C4-2B (cell line): ENCODE data around the gene GFY.
A peak's percentile ranks its signal among the peaks of the same experiment; 100 is the strongest.

ENCODE experiments used
- H3K27ac ChIP-seq: fragments of 450-650 bp; 2 replicates; pipeline ENCODE4 v1.5.1; 2017
- ZFX ChIP-seq: fragments of 450-650 bp; IDR thresholded peaks from 2 replicates; pipeline ENCODE4 v1.6.1; 2017
- TF ChIP-seq, protein P1 (sequence below): fragments of 450-650 bp; conservative IDR thresholded peaks from 2 replicates; pipeline ENCODE4 v1.5.1; 2017; ENCODE audit warnings: mild to moderate bottlenecking

Gene GFY

DNA sequence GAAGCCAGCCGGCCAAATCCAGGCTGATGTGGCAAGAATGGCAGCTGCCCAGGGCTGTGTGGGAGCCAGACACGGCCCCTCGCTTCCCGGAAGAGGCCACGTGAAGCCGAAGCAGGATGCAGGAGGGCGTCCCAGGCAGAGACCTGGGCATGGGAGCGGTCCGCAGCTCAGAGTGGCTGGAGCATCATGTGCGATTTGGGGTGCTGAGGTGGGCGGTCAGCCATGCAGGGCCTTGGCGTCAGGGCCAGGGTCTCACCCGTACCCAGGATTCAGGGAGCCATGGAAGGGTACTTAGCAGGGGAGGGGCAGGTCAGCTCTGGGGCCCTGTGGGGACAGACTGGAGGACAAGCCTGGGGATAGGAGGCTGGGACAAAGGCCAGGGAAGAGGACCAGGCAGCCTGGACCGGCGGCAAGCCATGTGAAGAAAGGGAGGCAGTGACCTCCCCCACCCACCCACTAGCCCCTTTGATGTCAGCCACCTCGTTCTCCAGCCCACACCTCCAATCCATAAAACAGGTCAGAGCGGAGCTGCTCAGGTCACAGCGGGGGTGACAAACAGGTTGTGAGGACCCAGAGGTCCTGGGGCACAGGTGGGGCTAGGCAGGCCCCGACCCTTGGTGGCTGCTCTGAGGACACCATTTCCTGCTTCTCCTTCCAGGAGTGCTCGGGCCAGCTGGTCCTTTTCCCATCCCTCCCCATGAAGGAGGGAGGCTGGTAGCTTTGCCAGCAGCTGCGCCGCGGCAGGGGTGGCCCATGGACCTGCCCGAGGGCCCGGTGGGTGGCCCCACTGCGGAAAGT is 34.9 kb upstream of the GFY start:
- H3K27ac ChIP-seq, result no peak overlapping the region
- TF ChIP-seq, protein P1, sequence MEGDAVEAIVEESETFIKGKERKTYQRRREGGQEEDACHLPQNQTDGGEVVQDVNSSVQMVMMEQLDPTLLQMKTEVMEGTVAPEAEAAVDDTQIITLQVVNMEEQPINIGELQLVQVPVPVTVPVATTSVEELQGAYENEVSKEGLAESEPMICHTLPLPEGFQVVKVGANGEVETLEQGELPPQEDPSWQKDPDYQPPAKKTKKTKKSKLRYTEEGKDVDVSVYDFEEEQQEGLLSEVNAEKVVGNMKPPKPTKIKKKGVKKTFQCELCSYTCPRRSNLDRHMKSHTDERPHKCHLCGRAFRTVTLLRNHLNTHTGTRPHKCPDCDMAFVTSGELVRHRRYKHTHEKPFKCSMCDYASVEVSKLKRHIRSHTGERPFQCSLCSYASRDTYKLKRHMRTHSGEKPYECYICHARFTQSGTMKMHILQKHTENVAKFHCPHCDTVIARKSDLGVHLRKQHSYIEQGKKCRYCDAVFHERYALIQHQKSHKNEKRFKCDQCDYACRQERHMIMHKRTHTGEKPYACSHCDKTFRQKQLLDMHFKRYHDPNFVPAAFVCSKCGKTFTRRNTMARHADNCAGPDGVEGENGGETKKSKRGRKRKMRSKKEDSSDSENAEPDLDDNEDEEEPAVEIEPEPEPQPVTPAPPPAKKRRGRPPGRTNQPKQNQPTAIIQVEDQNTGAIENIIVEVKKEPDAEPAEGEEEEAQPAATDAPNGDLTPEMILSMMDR, result no peak

DNA sequence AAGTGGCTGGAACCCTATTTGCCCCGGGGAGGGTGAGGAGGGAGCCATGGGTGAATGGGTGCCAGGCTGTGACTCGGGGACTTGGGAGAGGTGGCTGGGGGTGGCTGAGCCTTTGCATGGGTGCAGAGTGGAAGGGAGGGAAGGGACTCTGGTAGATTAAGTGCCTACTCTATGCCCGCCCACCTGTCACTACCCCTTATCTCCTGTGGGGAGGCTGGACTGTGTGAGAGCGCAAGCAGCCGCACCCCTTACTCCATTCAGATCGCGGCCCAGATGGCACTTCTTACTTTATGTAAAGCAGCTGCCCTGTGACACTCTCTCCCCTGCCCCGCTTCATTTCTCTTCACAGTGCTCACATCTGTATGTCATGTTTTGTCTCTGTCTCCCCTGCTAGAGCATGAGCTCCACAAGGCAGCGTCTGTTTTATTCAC is 34.2 kb upstream of the GFY start:
- no peak for TF ChIP-seq ZFX
- TF ChIP-seq, protein P1, result no peak
- H3K27ac ChIP-seq, result no peak overlapping the region

DNA sequence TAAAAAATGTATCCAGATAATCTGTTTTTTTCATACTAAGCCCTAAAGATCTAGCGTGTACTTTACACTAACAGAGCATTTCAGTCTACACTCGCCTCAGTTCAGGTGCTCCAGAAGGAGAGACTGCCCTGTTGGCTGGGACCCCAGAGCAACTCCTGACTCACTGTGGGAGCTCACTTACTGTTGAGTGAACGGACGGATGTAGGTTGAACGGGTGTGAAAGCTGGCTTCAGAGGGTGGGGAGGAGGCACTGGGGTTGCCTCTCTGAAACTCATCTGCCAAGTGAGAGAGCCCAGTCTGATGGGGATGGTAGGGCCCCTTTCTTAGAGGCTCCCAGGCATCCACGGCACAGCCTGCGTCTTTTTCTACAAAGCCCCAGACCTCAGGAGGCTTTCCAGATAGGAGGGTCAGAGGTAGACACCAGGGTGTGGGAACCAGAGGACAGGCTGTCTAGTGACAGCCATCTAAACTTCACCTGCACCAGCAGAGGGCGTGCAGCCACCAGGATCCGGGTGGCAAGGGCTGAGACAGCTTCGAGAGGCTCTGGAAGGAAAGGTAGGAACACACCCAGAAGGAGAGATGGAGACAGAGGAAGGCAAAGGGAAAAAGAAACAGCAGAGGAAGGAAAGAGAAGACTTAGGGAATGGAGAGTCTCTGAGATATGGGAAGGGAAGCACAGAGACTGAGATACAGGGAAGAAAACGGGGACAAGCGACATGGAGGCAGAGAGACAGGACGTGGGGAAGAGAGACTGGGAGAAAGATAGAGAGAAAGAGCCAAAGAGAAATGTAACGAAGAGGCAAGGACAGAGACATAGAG is 33.4 kb upstream of the GFY start:
- no peak overlapping the region for H3K27ac ChIP-seq
- TF ChIP-seq ZFX, result no peak
- TF ChIP-seq, protein P1, result peak; percentile 96

DNA sequence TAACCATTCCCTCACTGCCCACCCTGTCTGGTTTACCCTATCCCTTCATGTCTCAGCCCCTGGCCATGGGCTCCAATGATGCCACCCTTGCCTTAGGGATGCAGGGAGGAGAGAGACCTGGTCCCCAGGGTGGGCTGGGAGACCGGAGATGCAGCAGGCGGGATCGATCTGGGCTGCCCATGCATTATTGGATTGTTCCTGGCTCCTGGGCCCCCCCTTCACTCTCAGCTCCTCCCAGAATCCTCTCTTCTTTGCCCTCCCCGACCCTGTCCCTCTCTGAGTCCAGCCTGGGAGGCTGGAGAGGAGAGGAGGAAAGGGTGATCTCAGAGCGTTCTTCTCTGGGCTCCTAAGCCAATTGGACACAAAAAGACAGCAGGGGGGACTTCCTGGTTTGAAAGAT is 31.3 kb upstream of the GFY start:
- H3K27ac ChIP-seq, result no peak overlapping the region
- TF ChIP-seq, protein P1, result no peak
- no peak for TF ChIP-seq ZFX

DNA sequence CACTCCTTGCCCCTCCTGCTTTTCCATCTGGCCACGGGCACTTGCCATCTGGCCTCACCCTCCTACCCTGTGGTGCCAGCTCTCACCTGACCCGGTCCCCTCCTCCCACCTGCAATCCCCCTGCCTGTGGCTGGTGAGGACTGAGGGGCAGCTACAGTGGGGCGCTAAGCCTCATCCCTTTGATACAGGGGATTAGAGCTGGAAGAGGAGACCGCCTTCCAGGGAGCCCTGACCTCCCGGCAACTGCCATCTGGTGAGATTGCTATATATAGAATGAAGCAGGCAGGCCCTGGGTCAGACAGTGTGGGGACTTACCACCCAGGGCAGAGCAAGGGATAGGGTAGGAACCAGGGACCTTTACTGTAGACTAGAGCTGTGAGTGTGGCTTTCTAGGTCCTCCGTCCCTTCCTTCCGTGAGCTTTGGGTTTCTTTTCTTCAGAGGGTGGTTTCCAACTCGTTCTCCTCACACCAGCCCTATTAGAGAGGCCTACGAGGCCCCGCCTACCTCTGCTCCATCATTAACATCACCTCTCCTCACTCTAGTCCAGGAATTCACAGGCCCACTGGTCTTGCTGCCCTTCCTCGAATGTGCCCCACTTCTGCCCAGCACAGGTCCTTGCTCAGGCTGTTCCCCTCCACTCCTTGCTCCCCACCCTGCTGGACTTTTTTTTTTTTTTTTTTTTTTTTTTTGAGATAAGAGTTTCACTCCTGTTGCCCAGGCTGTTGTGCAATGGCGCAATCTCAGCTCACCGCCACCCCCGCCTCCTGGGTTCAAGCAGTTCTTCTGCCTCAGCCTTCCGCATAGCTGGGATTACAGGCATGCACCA is 29.4 kb upstream of the GFY start:
- no peak overlapping the region for H3K27ac ChIP-seq
- TF ChIP-seq, protein P1, result no peak
- TF ChIP-seq ZFX, result no peak

DNA sequence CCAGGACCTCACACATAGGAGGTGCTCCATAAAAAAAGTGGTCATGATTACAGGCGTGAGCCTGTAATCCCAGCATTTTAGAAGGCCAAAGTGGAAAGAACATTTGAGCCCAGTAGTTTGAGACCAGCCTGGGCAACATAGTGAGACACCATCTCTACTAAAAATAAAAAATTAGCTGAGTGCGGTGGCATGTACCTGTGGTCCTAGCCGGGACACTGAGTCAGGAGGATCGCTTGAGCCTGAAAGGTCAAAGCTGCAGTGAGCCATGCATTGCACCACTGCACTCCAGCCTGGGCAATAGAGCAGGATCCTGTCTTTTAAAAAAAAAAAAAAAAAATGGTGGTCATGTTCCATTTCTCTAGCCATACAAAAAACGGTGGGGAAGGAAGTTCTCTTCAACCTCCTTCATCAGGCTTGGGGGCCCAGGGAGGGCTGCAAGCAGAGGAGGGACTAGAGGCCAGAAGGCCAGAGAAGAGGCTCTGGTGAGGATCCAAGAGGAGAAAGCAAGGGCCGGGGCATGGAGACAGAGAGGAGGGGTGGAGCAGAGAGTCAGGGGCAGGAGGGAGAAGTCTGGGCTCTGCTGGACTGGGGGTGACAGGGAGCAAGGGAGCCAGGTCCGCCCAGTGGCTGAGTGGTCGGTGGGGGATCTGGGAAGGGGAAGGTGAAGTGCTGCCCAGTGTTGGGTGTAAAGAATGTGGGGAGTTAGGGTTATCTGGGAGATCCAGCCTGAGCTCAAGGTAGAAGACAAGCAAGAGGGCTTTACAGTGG is 28.3 kb upstream of the GFY start:
- no peak overlapping the region for H3K27ac ChIP-seq
- no peak for TF ChIP-seq ZFX
- TF ChIP-seq, protein P1, result no peak
